ENCODE results near the gene TUBB2B.

DNA sequence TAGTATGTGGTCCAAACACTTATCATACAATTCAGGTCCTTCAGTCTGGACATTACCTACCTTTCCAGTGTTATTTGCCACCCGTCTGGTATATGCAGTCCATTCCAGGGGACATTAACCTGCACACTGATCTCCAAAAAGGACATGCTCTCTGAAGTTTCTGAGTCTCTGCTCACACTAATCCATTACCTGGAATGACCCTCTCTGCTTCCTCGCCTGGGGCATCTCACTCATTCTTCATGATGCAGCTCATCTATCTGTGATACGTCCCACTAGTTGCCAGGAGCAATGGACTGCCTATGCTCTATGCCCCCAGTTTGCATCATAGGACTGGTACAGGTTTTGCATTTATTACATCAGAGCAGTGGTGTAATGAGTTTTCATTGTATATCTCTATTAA, 5.9 kb upstream of the TUBB2B start:
- TF ChIP-seq SIN3A (IDR thresholded peaks at IDR 0.05; ENCODE audit: borderline replicate concordance, insufficient read depth, low read length) (no peak), REST (IDR thresholded peaks at IDR 0.05; ENCODE audit: insufficient read depth in 1 of 2, low read depth in 2 of 2, low read length in 2 of 2) (no peak), POLR2AphosphoS5 (IDR thresholded peaks at IDR 0.05; ENCODE audit: low read depth, low read length) (no peak), TAF1 (IDR thresholded peaks at IDR 0.05; ENCODE audit: borderline replicate concordance, insufficient read depth, low read length) (no peak), FOXP2 (optimal IDR thresholded peaks at IDR 0.05; ENCODE audit: borderline replicate concordance, extremely low read depth, extremely low read length, insufficient read depth) (no peak)
